Stimulated activated CD4-positive, alpha-beta T cell treated with anti-CD3 and anti-CD28 coated beads, Interleukin-2, amount 100 ng/mL, for 4 hours (primary cell): Measurements from ENCODE around the gene RPS6KB2.
"Not testable (repeated sequence)": the region's sequence is repeated elsewhere in the genome, so short reads cannot be mapped to it uniquely, and the experiment has no call there.

Experiments
- DNase-seq: peaks from one replicate; pipeline ENCODE4 v3.0.0-alpha.2; 2020; ENCODE audit warnings: low read depth

RPS6KB2 gene

GRCh38 chr11:67397986-67398660 is 30.2 kb upstream of the RPS6KB2 start:
- DNase-seq, result no peak

DNA sequence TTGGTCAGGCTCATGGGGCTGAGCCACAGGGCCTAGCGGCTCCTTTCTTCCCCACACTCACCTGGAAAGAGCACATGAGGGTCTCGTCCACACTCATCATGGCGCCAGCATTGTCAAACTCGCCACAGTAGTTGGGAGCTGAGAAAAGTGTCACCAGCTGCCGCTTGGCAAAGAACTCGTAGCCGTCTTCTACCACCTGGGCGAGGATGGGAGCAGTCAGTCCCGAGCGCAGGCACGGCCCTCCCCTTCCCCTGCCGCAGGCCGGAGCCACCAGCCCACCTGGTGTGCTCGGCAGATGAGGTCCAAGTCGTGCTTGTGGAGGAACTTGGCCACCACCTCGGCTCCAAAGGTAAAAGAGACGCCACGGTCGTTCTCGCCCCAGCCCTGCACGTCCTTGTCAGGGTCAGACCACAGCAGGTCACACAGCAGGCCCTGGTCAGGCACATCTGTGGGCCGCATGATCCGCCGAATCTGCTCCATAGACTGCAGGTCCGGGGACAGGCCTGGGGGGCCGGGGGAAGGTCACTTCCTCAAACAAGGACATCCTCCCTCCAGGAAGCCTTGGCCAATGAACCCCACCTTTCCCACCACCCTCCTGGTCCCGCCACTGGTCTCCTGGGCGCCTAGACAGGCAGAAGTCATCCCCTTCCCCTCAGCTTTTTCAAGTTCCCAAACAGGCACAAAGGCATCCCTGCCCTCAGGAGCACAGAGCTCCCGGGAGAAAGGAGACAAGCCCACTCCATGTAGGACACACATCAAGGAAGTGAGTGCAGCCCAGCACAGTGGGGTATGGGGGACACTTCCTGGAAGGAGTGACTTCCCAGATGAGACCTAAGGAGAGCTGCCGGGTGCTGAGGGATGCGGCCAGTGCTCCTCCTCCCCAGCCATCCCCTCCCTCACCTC is 29.4 kb upstream of the RPS6KB2 start:
- DNase-seq, result no peak

DNA sequence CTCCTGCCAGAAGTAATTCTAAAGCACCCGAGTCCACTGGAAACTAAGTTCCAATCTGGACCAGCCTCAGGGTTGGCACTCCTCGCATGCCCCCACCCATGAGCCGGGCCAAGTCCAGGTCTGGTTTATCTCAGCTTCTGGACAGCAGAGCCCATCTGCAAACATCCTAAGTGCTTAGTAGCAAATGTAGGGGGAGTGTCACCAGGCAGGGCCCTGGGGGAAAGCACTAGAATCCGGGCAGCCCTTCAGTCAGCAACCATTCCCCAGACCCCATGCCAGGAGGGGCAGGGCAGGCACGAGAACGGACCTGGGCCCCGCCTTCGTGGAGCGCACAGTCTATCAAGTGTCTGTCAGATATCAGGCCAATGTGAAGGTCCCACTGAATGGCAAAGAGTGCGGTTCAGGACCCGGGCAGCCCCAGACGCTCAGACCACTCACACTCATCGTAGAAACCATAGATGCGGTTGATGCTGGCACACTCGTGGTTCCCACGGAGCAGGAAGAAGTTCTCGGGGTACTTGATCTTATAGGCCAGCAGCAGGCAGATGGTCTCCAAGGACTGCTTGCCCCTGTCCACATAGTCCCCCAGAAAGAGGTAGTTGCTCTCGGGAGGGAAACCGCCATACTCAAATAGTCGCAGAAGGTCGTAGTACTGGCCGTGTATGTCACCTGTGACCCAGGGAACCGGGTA is 27.9 kb upstream of the RPS6KB2 start:
- no peak for DNase-seq

DNA sequence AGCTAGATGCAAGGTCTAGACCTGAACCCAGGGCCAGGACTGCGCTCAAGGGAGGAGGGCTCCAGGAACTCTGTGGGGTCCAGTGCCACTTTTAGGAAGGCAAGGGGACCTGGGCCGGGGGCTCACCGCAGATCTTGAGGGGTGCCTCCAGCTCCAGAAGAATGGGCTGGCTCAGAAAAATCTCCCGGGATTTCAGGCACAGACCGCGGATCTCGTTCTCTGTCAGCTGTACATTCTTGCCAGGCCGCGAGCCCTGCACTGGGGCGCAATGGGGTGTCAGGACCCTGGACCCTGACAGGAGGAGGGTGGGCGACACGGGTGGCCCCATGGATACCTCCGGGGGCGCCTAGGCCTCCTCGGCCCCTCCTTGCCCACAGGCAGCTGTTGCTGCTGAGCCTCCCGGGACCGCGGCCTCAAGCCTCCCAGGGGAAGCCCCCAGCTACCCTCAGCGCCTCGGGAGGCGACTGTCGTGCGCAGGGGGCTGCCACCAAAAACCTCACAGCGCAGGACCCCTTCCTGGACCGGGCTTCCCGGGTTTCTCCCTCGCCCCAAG is 27.3 kb upstream of the RPS6KB2 start:
- DNase-seq, result no peak

DNA sequence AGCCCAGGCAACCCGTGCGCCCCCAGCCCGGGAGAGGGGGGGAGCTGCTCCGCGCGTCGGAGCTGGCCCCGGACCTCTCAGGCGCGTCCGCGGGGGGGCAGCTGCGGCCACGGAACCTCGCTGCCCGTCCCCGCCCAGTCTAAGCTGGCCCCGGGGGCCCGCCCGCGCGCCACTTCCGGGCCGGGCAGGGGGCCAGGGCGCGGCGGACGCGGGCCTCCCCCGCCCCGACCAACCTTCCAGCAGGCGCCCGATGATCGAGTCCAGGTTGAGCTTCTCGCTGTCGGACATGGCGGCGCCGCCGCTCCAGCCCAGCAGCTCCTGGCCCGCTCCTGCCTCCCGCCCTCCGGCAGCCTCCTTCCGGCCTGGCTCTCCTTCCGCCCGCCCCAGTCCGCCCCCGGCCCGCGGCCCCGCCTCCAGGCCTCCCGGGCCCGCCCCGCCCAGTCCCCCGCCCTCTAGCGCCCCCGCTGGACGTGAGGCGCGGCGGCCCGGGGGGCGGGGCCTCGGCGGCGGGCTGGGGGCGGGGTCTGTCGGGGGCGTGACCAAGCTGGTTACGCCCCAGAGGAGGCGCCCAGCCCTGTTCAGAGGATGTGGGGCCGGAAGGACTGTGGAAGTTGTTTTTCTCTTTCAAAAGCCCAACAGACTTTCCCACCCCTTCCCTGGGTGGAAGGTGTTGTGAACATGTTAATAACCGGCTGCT is 26.7 kb upstream of the RPS6KB2 start, which contains the start of gene PPP1CA:
Gene PPP1CA, minus strand, starts transcription at position 364 of the 697 bp plus-strand sequence. Its CDS starts 76 bp downstream, at position 288.
- DNase-seq, result peak; percentile 87

- DNase-seq, result not testable (repeated sequence)
Observed at GRCh38 chr11:67402192-67402839, 26.0 kb upstream of the RPS6KB2 start.

GRCh38 chr11:67403085-67403484 is 25.2 kb upstream of the RPS6KB2 start:
- not testable (repeated sequence) for DNase-seq

DNA sequence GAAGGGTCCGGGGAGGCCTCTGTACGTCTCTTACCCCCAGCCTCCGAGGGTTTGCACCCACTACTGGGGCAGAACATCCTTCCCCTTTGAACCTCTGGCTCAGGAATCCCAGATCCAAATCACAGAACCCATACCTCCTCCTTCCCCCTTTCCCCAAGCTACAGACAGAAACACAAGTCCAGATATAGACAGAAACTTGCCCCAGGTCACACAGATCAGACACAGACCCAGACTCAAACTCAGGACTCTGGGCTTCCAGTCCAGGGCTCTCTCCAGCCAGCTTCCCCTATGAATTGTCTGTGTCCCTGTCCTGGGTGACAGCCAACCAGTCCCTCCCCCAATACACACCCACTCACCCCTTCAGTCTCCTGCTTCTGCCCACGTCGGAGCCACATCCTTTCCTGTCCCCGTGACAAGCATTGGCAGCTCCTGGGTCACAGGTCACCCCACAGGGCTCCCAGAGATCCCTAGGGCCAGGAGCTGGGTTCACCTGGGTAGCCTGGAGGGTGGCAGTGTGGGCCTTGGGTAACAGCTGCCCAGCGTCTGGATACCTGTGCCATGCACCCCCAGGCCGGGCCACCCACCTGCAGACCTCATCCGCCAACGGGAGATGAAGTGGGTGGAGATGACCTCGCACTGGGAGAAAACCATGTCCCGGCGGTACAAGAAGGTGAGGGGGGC is 23.6 kb upstream of the RPS6KB2 start:
- no peak for DNase-seq

GRCh38 chr11:67405196-67405567 is 23.1 kb upstream of the RPS6KB2 start:
- DNase-seq, result no peak

DNA sequence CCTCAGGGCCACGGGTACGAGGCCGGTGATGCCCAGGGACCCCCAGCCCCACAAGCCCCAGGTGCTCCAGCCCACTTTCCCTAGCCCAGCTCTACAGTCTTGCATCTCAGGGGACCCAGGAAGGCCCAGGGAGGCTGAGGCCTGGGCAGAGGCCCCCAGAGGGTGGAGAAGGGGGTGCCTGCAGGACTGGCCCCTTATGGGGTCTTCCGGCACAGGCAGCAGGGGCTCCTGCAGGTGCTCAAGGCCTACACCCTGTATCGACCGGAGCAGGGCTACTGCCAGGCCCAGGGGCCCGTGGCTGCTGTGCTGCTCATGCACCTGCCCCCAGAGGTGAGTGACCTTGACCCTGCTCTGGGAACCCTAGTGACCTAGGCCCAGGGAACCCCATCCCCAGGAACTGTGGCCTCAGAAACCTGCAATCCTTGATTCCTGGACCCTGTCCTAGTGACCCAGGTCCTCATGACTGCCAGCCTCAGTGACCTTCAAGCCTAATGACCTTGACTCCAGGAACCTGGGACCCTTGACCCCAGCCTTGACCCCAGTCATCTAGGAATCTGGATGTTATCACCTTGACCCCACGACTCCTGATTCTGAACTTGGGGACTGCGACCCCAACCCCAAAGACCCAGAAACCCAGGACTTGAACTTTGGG is 22.5 kb upstream of the RPS6KB2 start:
- DNase-seq, result no peak

DNA sequence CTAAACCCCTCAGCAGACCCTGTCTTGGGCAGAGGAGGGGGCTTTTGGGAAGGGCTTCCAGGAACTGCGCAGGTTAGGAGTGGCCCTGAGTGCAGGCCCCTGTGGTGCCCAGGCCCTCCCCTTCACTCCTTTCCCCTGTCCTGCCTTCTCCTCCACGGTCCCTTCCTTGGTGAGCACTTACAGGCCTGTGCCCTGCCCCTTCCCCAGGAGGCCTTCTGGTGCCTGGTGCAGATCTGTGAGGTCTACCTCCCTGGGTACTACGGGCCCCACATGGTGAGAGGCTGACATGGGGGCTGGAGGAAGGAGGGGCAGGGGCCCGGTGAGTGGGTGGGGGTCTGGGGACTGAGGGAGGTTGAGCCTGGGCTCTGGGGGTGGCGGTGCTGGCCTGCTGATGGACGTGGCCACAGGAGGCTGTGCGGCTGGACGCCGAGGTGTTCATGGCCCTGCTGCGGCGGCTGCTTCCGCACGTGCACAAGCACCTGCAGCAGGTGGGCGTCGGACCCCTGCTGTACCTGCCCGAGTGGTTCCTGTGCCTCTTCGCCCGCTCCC is 21.8 kb upstream of the RPS6KB2 start:
- DNase-seq, result no peak

GRCh38 chr11:67406969-67407687 is 21.2 kb upstream of the RPS6KB2 start:
- DNase-seq, result no peak

GRCh38 chr11:67407688-67408163 is 20.6 kb upstream of the RPS6KB2 start:
- DNase-seq, result no peak

DNA sequence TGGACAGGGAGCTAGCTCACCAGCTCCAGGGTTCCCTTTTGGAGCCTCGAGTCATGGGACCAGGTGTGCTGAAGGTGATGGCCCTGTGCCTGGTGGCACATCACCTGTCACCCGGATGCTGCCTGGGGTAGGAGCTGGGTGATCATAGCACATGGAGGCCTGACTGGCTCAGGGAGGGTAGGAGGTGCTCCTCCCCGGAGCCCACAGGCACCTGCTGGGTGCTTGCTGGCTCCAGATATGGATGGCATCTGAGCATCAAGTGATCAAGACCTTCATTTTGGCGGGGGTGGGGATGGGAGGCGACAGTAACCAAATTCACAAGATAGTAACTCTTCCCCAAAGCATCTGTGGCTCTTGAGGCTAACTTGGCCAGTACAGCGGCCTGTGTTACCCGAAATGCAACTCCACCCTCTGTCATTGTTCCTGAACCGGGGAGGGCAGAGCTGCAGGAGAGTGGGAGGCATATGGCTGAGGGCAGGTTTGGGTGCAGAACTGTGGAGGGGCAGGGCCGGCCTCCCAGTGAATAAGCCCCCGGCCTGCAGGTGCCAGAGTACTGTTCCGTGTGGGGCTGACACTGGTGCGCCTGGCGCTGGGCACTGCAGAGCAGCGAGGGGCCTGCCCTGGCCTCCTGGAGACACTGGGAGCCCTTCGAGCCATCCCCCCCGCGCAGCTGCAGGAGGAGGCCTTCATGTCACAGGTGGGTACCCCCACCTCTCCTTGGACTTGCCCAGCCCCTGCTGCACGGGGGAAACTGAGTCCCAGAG is 19.7 kb upstream of the RPS6KB2 start:
- no peak for DNase-seq

DNA sequence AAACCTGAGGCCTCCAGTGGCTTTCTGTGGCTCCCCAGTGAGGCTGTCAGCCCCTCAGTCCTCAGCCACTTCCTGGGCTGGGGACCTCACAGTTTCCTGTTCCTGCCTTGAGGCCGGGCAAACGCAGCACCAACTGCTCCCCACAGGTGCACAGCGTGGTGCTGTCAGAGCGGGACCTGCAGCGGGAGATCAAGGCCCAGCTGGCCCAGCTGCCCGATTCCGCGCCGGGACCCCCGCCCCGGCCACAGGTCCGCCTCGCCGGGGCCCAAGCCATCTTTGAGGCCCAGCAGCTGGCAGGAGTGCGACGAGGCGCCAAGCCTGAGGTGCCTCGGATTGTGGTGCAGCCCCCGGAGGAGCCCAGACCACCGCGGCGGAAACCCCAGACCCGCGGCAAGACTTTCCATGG is 19.0 kb upstream of the RPS6KB2 start:
- DNase-seq, result no peak

DNA sequence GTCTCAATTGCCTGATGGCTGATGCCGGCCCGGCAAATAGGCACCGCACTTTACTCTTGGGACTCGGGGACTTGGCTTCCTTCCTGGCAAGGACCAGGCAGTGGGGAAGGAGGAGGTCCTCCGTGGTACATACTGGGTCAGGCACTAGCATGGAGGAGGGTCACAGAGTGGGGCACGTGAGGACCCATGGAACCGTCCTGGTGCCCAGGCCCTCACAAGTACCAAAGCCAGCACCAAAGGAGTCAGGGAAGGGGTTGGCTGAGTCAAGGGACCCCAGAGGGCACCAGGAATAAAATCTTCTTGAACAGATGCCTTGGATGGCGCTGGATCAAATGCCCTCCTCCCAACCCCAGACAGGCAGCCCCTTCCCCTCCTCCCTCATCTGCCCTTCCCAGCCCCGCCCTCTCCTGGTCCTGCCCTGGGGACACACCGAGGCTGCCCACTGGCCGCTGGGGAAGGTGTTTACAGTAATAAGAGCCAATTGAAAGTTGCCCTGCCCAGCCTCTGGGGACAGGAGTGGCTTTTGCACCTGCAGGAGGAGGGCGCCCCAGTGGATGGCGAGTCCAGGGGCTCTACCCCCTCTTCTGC is 18.4 kb upstream of the RPS6KB2 start:
- DNase-seq, result no peak

DNA sequence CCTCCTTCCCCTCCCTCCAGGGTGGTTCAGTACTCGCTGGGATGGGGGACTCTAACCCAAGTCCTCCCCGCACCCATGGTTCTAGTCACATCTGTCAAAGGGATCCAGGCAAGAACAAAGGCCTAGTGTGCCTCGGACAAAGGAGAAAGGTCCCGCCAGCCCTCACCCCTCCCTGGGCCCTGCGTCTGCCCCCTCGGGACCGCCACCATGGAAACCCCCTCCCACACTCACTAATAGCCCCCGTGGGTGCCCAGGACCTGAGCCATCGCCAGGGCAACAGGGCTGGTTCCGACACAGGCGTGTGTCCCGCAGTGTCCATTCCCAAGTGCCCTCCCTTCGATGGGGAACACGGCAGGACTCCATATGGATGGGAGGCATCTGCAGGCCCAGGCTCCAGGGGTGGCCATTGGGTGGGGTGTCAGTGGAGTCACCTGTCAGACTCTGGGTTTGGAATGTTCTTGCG is 17.9 kb upstream of the RPS6KB2 start:
- DNase-seq, result no peak
